ENCODE results near the gene OR51L1.

- TF ChIP-seq CTCF (IDR thresholded peaks at IDR 0.05; ENCODE audit: low read length) (no peak), EZH2 (optimal IDR thresholded peaks at IDR 0.05; ENCODE audit: low read depth, low read length) (no peak)
Measured at GRCh38 chr11:5036669-5037068, 42.0 kb downstream of the OR51L1 start.
